ENCODE results near the gene TMC4. TPM values are rescaled to one million over a fixed set of nuclear protein-coding genes. Genes with fewer than 3 reads are reported as not detected.

Gene TMC4
- polyA plus RNA-seq, 1 donor from 2014 or later, result 0.15 TPM

DNA sequence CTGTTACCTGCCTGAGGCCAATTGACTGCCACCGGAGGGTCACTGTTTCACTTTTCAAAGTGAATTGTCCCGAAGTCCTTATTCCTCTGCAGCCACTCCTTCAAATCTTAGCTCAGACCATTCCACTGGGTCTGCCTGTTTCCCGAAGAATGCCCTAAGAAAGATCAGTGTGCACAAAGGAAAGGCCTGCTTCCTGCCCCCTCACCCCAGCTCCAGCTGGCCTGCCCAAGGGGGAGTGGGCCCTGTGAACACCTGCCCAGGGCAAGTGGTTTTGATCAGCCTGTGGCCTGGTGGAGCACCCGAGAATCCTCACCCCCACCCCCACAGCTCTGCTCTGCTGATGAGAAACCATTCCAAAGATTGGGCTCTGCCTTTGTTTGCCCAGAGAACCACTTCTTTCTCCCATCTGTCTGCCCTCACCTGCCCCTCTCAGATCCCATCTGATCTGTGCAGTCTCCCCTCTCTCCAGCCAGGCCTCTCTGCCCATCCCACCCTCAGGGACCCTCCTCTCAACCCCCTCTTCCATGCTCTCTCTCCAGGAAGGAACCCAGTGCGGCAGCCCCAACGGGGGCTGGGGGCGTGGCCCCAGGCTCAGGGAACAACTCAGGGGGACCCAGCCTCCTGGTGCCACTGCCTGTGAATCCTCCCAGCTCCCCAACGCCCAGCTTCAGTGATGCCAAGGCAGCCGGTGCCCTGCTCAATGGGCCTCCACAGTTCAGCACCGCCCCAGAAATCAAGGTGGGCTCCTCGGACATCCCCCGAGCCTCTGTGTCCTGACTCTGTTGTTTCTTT lies 23.7 kb downstream of the TMC4 start:
- TF ChIP-seq TAF1 (IDR thresholded peaks at IDR 0.05; ENCODE audit: low read depth), result no peak
- TF ChIP-seq RAD21 (conservative IDR thresholded peaks at IDR 0.05), result no peak
- TF ChIP-seq SMC3 (conservative IDR thresholded peaks at IDR 0.05; ENCODE audit: poor library complexity), result no peak
- no peak for TF ChIP-seq MXI1 (conservative IDR thresholded peaks at IDR 0.05; ENCODE audit: poor library complexity, severe bottlenecking)
- no peak for TF ChIP-seq EP300 (conservative IDR thresholded peaks at IDR 0.05; ENCODE audit: poor library complexity, severe bottlenecking)
- TF ChIP-seq, protein P1, sequence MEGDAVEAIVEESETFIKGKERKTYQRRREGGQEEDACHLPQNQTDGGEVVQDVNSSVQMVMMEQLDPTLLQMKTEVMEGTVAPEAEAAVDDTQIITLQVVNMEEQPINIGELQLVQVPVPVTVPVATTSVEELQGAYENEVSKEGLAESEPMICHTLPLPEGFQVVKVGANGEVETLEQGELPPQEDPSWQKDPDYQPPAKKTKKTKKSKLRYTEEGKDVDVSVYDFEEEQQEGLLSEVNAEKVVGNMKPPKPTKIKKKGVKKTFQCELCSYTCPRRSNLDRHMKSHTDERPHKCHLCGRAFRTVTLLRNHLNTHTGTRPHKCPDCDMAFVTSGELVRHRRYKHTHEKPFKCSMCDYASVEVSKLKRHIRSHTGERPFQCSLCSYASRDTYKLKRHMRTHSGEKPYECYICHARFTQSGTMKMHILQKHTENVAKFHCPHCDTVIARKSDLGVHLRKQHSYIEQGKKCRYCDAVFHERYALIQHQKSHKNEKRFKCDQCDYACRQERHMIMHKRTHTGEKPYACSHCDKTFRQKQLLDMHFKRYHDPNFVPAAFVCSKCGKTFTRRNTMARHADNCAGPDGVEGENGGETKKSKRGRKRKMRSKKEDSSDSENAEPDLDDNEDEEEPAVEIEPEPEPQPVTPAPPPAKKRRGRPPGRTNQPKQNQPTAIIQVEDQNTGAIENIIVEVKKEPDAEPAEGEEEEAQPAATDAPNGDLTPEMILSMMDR (IDR thresholded peaks at IDR 0.05; ENCODE audit: poor library complexity, severe bottlenecking), result no peak
- TF ChIP-seq POLR2AphosphoS5 (IDR thresholded peaks at IDR 0.05), result no peak
- TF ChIP-seq, protein P2, sequence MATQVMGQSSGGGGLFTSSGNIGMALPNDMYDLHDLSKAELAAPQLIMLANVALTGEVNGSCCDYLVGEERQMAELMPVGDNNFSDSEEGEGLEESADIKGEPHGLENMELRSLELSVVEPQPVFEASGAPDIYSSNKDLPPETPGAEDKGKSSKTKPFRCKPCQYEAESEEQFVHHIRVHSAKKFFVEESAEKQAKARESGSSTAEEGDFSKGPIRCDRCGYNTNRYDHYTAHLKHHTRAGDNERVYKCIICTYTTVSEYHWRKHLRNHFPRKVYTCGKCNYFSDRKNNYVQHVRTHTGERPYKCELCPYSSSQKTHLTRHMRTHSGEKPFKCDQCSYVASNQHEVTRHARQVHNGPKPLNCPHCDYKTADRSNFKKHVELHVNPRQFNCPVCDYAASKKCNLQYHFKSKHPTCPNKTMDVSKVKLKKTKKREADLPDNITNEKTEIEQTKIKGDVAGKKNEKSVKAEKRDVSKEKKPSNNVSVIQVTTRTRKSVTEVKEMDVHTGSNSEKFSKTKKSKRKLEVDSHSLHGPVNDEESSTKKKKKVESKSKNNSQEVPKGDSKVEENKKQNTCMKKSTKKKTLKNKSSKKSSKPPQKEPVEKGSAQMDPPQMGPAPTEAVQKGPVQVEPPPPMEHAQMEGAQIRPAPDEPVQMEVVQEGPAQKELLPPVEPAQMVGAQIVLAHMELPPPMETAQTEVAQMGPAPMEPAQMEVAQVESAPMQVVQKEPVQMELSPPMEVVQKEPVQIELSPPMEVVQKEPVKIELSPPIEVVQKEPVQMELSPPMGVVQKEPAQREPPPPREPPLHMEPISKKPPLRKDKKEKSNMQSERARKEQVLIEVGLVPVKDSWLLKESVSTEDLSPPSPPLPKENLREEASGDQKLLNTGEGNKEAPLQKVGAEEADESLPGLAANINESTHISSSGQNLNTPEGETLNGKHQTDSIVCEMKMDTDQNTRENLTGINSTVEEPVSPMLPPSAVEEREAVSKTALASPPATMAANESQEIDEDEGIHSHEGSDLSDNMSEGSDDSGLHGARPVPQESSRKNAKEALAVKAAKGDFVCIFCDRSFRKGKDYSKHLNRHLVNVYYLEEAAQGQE (IDR thresholded peaks at IDR 0.05; ENCODE audit: borderline replicate concordance), result no peak
- no peak for TF ChIP-seq EZH2 (IDR thresholded peaks at IDR 0.05; ENCODE audit: borderline replicate concordance, insufficient read depth, low read length, poor library complexity, severe bottlenecking)
- no peak overlapping the region for H3K9ac ChIP-seq (ENCODE audit: low read length)
- no peaks in the 10 kb centered on the region for H3K36me3 ChIP-seq (ENCODE audit: insufficient read depth, low read length)
- H4K20me1 ChIP-seq (ENCODE audit: insufficient read depth), result no peaks in the 10 kb centered on the region
- H3K27ac ChIP-seq (ENCODE audit: low read length), result no peak overlapping the region
- no peak overlapping the region for H3K4me2 ChIP-seq (ENCODE audit: low read length)
- no peaks in the 10 kb centered on the region for H3F3A ChIP-seq (ENCODE audit: insufficient read depth, low read length, poor library complexity, severe bottlenecking)
- no peaks in the 10 kb centered on the region for H3K79me2 ChIP-seq (replicated peaks; ENCODE audit: insufficient read depth, low read length)
- no peaks in the 10 kb centered on the region for H3K9me2 ChIP-seq (ENCODE audit: insufficient read depth, low read length)
- no peak overlapping the region for H2AFZ ChIP-seq (ENCODE audit: low read depth, low read length)
- no peaks in the 10 kb centered on the region for H3K9me3 ChIP-seq (ENCODE audit: low read length)
- no peaks in the 10 kb centered on the region for H3K27me3 ChIP-seq (ENCODE audit: insufficient read depth, low read depth, low read length)
- no peak overlapping the region for H3K4me3 ChIP-seq (ENCODE audit: low read length)

DNA sequence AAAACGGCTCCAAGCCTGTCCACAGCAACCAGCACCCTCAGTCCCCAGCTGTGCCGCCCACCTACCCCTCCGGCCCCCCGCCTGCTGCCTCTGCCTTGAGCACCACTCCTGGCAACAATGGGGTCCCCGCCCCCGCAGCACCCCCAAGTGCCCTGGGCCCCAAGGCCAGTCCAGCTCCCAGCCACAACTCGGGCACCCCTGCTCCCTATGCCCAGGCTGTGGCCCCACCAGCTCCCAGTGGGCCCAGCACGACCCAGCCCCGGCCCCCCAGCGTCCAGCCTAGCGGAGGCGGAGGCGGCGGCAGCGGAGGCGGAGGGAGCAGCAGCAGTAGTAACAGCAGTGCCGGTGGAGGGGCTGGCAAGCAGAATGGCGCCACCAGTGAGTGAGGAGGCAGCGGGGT lies 24.8 kb downstream of the TMC4 start:
- H3K9me2 ChIP-seq (ENCODE audit: insufficient read depth, low read length), result no peaks in the 10 kb centered on the region
- H3K79me2 ChIP-seq (replicated peaks; ENCODE audit: insufficient read depth, low read length), result no peaks in the 10 kb centered on the region
- no peak overlapping the region for H3K27ac ChIP-seq (ENCODE audit: low read length)
- no peak overlapping the region for H2AFZ ChIP-seq (ENCODE audit: low read depth, low read length)
- H3K4me3 ChIP-seq (ENCODE audit: low read length), result no peak overlapping the region
- H3K36me3 ChIP-seq (ENCODE audit: insufficient read depth, low read length), result no peaks in the 10 kb centered on the region
- no peaks in the 10 kb centered on the region for H3F3A ChIP-seq (ENCODE audit: insufficient read depth, low read length, poor library complexity, severe bottlenecking)
- H3K9me3 ChIP-seq (ENCODE audit: low read length), result no peaks in the 10 kb centered on the region
- no peak overlapping the region for H3K9ac ChIP-seq (ENCODE audit: low read length)
- no peak overlapping the region for H3K4me2 ChIP-seq (ENCODE audit: low read length)
- TF ChIP-seq SMC3 (conservative IDR thresholded peaks at IDR 0.05; ENCODE audit: poor library complexity) (no peak), TAF1 (IDR thresholded peaks at IDR 0.05; ENCODE audit: low read depth) (no peak), RAD21 (conservative IDR thresholded peaks at IDR 0.05) (no peak), EZH2 (IDR thresholded peaks at IDR 0.05; ENCODE audit: borderline replicate concordance, insufficient read depth, low read length, poor library complexity, severe bottlenecking) (no peak), POLR2AphosphoS5 (IDR thresholded peaks at IDR 0.05) (no peak), MXI1 (conservative IDR thresholded peaks at IDR 0.05; ENCODE audit: poor library complexity, severe bottlenecking) (no peak), EP300 (conservative IDR thresholded peaks at IDR 0.05; ENCODE audit: poor library complexity, severe bottlenecking) (no peak)
- TF ChIP-seq, protein P1 (IDR thresholded peaks at IDR 0.05; ENCODE audit: poor library complexity, severe bottlenecking), result no peak
- TF ChIP-seq, protein P2 (IDR thresholded peaks at IDR 0.05; ENCODE audit: borderline replicate concordance), result no peak
- H3K27me3 ChIP-seq (ENCODE audit: insufficient read depth, low read depth, low read length), result no peaks in the 10 kb centered on the region
- H4K20me1 ChIP-seq (ENCODE audit: insufficient read depth), result no peaks in the 10 kb centered on the region

Measured in neural cell (in vitro differentiated cells).